Measurements from ENCODE around the gene VWC2. TPM values are rescaled to one million over a fixed set of nuclear protein-coding genes. Genes with fewer than 3 reads are reported as not detected.

Gene VWC2
- total RNA-seq, 1 donor from 2014 or later: 1.2 TPM

DNA sequence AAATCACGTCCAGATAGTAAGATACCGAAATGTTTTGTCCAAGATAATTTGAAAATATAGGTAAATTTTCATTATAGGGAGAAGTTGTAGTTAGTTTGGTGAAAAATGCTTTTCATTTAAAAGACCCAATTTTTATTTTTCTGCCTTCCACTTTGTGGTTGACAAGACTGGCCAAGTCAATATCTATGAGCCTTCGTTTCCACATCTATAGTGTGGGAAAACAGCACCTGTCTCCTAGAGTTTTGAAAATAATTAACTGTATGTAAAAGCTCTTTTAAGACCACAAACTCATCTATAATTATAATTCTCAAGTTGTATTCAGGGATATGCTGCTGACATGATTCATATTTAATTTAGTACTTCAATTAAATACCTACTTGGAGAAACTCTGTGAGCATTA lies 102.8 kb downstream of the VWC2 start:
- Mint-ChIP-seq H3K4me3 (ENCODE audit: unreplicated experiment) (no peak overlapping the region), H3K4me1 (ENCODE audit: low read depth, unreplicated experiment) (peaks cover 1% of the 10 kb centered on the region), H3K9me3 (ENCODE audit: unreplicated experiment) (no peaks in the 10 kb centered on the region), H3K27ac (ENCODE audit: unreplicated experiment) (no peak overlapping the region), H3K36me3 (ENCODE audit: unreplicated experiment) (no peaks in the 10 kb centered on the region), H3K27me3 (ENCODE audit: unreplicated experiment) (no peaks in the 10 kb centered on the region)
- no peak for DNase-seq
- no peak for TF ChIP-seq CTCF (IDR thresholded peaks at IDR 0.05; ENCODE audit: partially characterized antibody, unreplicated experiment)

GRCh38 chr7:49878089-49878488 lies 104.7 kb downstream of the VWC2 start:
- no peaks in the 10 kb centered on the region for H3K27me3 Mint-ChIP-seq (ENCODE audit: unreplicated experiment)
- H3K4me3 Mint-ChIP-seq (ENCODE audit: unreplicated experiment): no peak overlapping the region
- no peak for TF ChIP-seq CTCF (IDR thresholded peaks at IDR 0.05; ENCODE audit: partially characterized antibody, unreplicated experiment)
- H3K27ac Mint-ChIP-seq (ENCODE audit: unreplicated experiment): no peak overlapping the region
- no peak for DNase-seq
- peaks cover 1% of the 10 kb centered on the region for H3K4me1 Mint-ChIP-seq (ENCODE audit: low read depth, unreplicated experiment)
- no peaks in the 10 kb centered on the region for H3K36me3 Mint-ChIP-seq (ENCODE audit: unreplicated experiment)
- H3K9me3 Mint-ChIP-seq (ENCODE audit: unreplicated experiment): no peaks in the 10 kb centered on the region

- no peak for DNase-seq
- H3K36me3 Mint-ChIP-seq (ENCODE audit: unreplicated experiment): peaks cover 4% of the 10 kb centered on the region
- H3K9me3 Mint-ChIP-seq (ENCODE audit: unreplicated experiment): no peaks in the 10 kb centered on the region
- H3K4me3 Mint-ChIP-seq (ENCODE audit: unreplicated experiment): no peak overlapping the region
- H3K27me3 Mint-ChIP-seq (ENCODE audit: unreplicated experiment): no peaks in the 10 kb centered on the region
- TF ChIP-seq CTCF (IDR thresholded peaks at IDR 0.05; ENCODE audit: partially characterized antibody, unreplicated experiment): no peak
- H3K4me1 Mint-ChIP-seq (ENCODE audit: low read depth, unreplicated experiment): peaks cover 1% of the 10 kb centered on the region
- H3K27ac Mint-ChIP-seq (ENCODE audit: unreplicated experiment): no peak overlapping the region
Measured at GRCh38 chr7:49878627-49879026, 105.2 kb downstream of the VWC2 start.

GRCh38 chr7:49883933-49884332 lies 110.5 kb downstream of the VWC2 start:
- H3K4me1 Mint-ChIP-seq (ENCODE audit: low read depth, unreplicated experiment): peaks cover 7% of the 10 kb centered on the region
- peaks cover 6% of the 10 kb centered on the region for H3K36me3 Mint-ChIP-seq (ENCODE audit: unreplicated experiment)
- DNase-seq: no peak
- no peak overlapping the region for H3K4me3 Mint-ChIP-seq (ENCODE audit: unreplicated experiment)
- H3K27me3 Mint-ChIP-seq (ENCODE audit: unreplicated experiment): peaks cover 2% of the 10 kb centered on the region
- no peaks in the 10 kb centered on the region for H3K9me3 Mint-ChIP-seq (ENCODE audit: unreplicated experiment)
- no peak for TF ChIP-seq CTCF (IDR thresholded peaks at IDR 0.05; ENCODE audit: partially characterized antibody, unreplicated experiment)
- no peak overlapping the region for H3K27ac Mint-ChIP-seq (ENCODE audit: unreplicated experiment)

DNA sequence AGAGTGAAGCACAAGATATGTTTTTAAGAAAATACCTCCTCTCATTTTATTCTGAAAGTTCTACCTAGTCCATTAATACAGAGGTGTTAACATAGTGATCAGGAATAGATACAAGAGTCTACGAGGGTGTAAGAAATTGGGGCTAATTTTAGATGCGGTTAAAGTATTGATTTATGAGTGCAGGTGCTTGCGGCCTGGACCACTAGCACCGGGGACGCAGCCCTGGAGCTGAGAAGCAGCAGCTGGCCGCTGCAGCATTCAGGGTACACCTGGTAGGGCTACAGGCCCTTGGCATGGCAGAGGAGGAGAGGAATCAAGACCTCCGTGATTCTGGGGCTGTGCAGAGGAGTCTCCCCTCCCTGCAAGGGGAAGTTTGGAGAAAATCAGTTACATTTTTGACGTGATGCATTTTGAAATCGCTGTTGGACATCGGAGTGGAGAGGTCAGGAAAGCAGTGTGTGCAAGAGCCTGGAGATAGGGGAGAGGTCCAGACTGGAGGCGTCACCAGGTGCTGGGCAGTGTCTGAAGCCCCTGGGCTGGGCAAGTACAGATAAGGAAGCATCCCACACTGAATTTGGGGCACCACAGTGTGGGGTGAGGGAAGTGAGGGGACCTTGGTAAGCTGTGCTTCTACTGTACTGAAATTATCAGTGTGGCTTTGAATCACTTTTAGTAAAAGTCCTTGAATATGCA lies 112.3 kb downstream of the VWC2 start:
- Mint-ChIP-seq H3K4me1 (ENCODE audit: low read depth, unreplicated experiment) (peaks cover 7% of the 10 kb centered on the region), H3K27ac (ENCODE audit: unreplicated experiment) (no peak overlapping the region), H3K36me3 (ENCODE audit: unreplicated experiment) (peaks cover 6% of the 10 kb centered on the region), H3K9me3 (ENCODE audit: unreplicated experiment) (no peaks in the 10 kb centered on the region), H3K4me3 (ENCODE audit: unreplicated experiment) (no peak overlapping the region), H3K27me3 (ENCODE audit: unreplicated experiment) (peaks cover 2% of the 10 kb centered on the region)
- DNase-seq: no peak
- no peak for TF ChIP-seq CTCF (IDR thresholded peaks at IDR 0.05; ENCODE audit: partially characterized antibody, unreplicated experiment)

All from glutamatergic neuron (in vitro differentiated cells).